HepG2 (cell line): Measurements from ENCODE around the gene ZNF562. TPM values are rescaled to one million over a fixed set of nuclear protein-coding genes. Genes with fewer than 3 reads are reported as not detected.

Experiments used
- ARID2 ChIP-seq: sonication (generic); formaldehyde crosslinking; IDR thresholded peaks from 2 replicates; pipeline ENCODE4 v1.8.1; 2022; ENCODE audit warnings: mild to moderate bottlenecking, missing genetic modification reagents, borderline replicate concordance
- CSRNP2 ChIP-seq: sonication (generic); formaldehyde crosslinking; conservative IDR thresholded peaks from 2 replicates; pipeline ENCODE4 v1.8.0; 2022; ENCODE audit warnings: low read depth, missing genetic modification reagents
- HNRNPL ChIP-seq: fragments of 200-400 bp; formaldehyde crosslinking; IDR thresholded peaks from 2 replicates; pipeline ENCODE4 v1.6.1; 2017; ENCODE audit warnings: mild to moderate bottlenecking, low read depth, low read length
- KLF16 ChIP-seq, 2 experiments: sonication (generic) in 1 of 2; formaldehyde crosslinking in 1 of 2; IDR thresholded peaks; 2 replicates each; pipeline versions ENCODE4 v1.6.1 to v1.8.0; 2016 to 2023; ENCODE audit warnings: missing genetic modification reagents in 2 of 2, missing compliant biosample characterization in 1 of 2
- MEIS2 ChIP-seq: sonication (generic); formaldehyde crosslinking; IDR thresholded peaks from 2 replicates; pipeline ENCODE4 v1.9.0; 2021; ENCODE audit warnings: mild to moderate bottlenecking, missing genetic modification reagents
- MYPOP ChIP-seq: sonication (generic); formaldehyde crosslinking; IDR thresholded peaks from 2 replicates; pipeline ENCODE4 v1.8.1; 2023; ENCODE audit warnings: mild to moderate bottlenecking, moderate library complexity, missing genetic modification reagents
- NR2F1 ChIP-seq, 2 experiments: fragments of 450-650 bp in 1 of 2; formaldehyde crosslinking in 1 of 2; IDR thresholded peaks; 2 replicates each; pipeline versions ENCODE4 v1.5.0 to v1.6.1; 2016 to 2020; ENCODE audit warnings: mild to moderate bottlenecking in 1 of 2, missing compliant biosample characterization in 1 of 2, missing genetic modification reagents in 1 of 2, moderate library complexity in 1 of 2
- SAFB2 ChIP-seq: sonication (generic); formaldehyde crosslinking; IDR thresholded peaks from 2 replicates; pipeline ENCODE4 v1.5.1; 2020; ENCODE audit warnings: missing genetic modification reagents, low read depth, mild to moderate bottlenecking, borderline replicate concordance
- SATB2 ChIP-seq: sonication (generic); formaldehyde crosslinking; IDR thresholded peaks from 2 replicates; pipeline ENCODE4 v1.5.0; 2020; ENCODE audit warnings: missing genetic modification reagents
- SP1 ChIP-seq, 2 experiments: fragments of 450-650 bp in 1 of 2; sonication (generic) in 1 of 2; formaldehyde crosslinking in 1 of 2; IDR thresholded peaks; 2 replicates each; pipeline versions ENCODE4 v1.4.0 to v1.6.1; 2016 to 2020; ENCODE audit warnings: missing genetic modification reagents in 1 of 2
- YY1 ChIP-seq: IDR thresholded peaks from 2 replicates; pipeline ENCODE4 v1.6.1; 2011; ENCODE audit warnings: low read length, low read depth, moderate library complexity, mild to moderate bottlenecking; ENCODE audit not compliant: insufficient read depth, insufficient replicate concordance
- ZBTB7A ChIP-seq: sonication (generic); formaldehyde crosslinking; IDR thresholded peaks from 2 replicates; pipeline ENCODE4 v1.8.0; 2022; ENCODE audit warnings: mild to moderate bottlenecking, missing genetic modification reagents
- ZFAT ChIP-seq: sonication (generic); formaldehyde crosslinking; conservative IDR thresholded peaks from 2 replicates; pipeline ENCODE4 v1.8.1; 2023; ENCODE audit warnings: missing genetic modification reagents, inconsistent platforms
- ZFP82 ChIP-seq: sonication (generic); formaldehyde crosslinking; IDR thresholded peaks from 2 replicates; pipeline ENCODE4 v1.5.1; 2020; ENCODE audit warnings: mild to moderate bottlenecking, missing genetic modification reagents, borderline replicate concordance
- ZNF280D ChIP-seq: sonication (generic); formaldehyde crosslinking; IDR thresholded peaks from 2 replicates; pipeline ENCODE4 v1.5.1; 2020; ENCODE audit warnings: mild to moderate bottlenecking, missing genetic modification reagents
- ZNF33A ChIP-seq: sonication (generic); formaldehyde crosslinking; IDR thresholded peaks from 2 replicates; pipeline ENCODE4 v1.5.1; 2020; ENCODE audit warnings: missing genetic modification reagents, mild to moderate bottlenecking, moderate library complexity, borderline replicate concordance
- ZNF576 ChIP-seq: sonication (generic); formaldehyde crosslinking; IDR thresholded peaks from 2 replicates; pipeline ENCODE4 v1.4.0; 2020; ENCODE audit warnings: mild to moderate bottlenecking, missing genetic modification reagents
- ZNF605 ChIP-seq: sonication (generic); formaldehyde crosslinking; IDR thresholded peaks from 2 replicates; pipeline ENCODE4 v1.8.0; 2022; ENCODE audit warnings: mild to moderate bottlenecking, missing genetic modification reagents
- ZNF652 ChIP-seq: IDR thresholded peaks from 2 replicates; pipeline ENCODE4 v1.6.1; 2016; ENCODE audit warnings: low read depth, borderline replicate concordance
- polyA plus RNA-seq, 8 experiments: library from polyadenylated mRNA; depleted of rRNA in 3 of 8; stranded (reverse) in 7 of 8; unstranded in 1 of 8; fragments of >200 nt; fragmentation: Illumina TruSeq in 4 of 8; extraction: Trizol in 4 of 8; gene quantifications; 2 replicates each; pipeline versions ENCODE4 v1.2.1 to v1.2.3, GENCODE V29; 2011 to 2016; ENCODE audit warnings: low read depth in 4 of 8, missing spikeins in 1 of 8, mixed read lengths in 1 of 8; ENCODE audit not compliant: insufficient read depth in 1 of 8
- total RNA-seq, 5 experiments: library from RNA; depleted of rRNA; stranded (reverse); fragments of >200 nt; fragmentation: Illumina TruSeq; extraction: Trizol; gene quantifications; 2 replicates each; pipeline ENCODE4 v1.2.3, GENCODE V29; 2016; ENCODE audit warnings: low read depth in 1 of 5

ZNF562 gene
- total and polyA plus RNA-seq, 2 of the 13 experiments (the other 11 are each of a cell fraction or from before 2014, with no cell fraction given): 13.1 to 32.7 TPM

- TF ChIP-seq SP1 (IDR thresholded peaks at IDR 0.05): no peak
- no peak for TF ChIP-seq SP1 (CRISPR knock-in tag; IDR thresholded peaks at IDR 0.05)
- 0 out of 2 replicates have a peak, but pooled peaks have one; percentile 11 for TF ChIP-seq CSRNP2 (CRISPR knock-in tag)
- 0 out of 2 replicates have a peak, but pooled peaks have one; percentile 0 for TF ChIP-seq ZNF605 (CRISPR knock-in tag)
- peak; percentile 66 for TF ChIP-seq ZFP82 (CRISPR knock-in tag)
- TF ChIP-seq ZNF652 (CRISPR knock-in tag): no peak
- 0 out of 4 replicates have a peak, but pooled peaks of 1 of the 2 experiments have one; percentile 13 for TF ChIP-seq NR2F1 (CRISPR knock-in tag; IDR thresholded peaks at IDR 0.05)
- TF ChIP-seq MEIS2 (CRISPR knock-in tag): no peak
- 0 out of 2 replicates have a peak, but pooled peaks have one; percentile 18 for TF ChIP-seq MYPOP (CRISPR knock-in tag)
- no peak for TF ChIP-seq ZBTB7A (CRISPR knock-in tag)
- TF ChIP-seq SATB2: no peak
- peak; percentile 20; the same call in 1 of the 2 replicates for TF ChIP-seq ZNF280D (CRISPR knock-in tag)
- no peak for TF ChIP-seq SAFB2 (CRISPR knock-in tag)
- TF ChIP-seq HNRNPL: no peak
- TF ChIP-seq ZNF576 (CRISPR knock-in tag): 0 out of 2 replicates have a peak, but pooled peaks have one; percentile 60
- TF ChIP-seq YY1: no peak
- TF ChIP-seq ZNF33A (CRISPR knock-in tag): no peak
- TF ChIP-seq ZFAT (CRISPR knock-in tag): no peak
- TF ChIP-seq KLF16 (CRISPR knock-in tag; IDR thresholded peaks at IDR 0.05): no peak
- peak; percentile 44; the same call in 1 of the 2 replicates for TF ChIP-seq ARID2 (CRISPR knock-in tag)
- TF ChIP-seq, all 625 proteins: peak for 28
Observed at GRCh38 chr19:9620842-9621155, 54.1 kb downstream of the ZNF562 start (continued).
